WTC11 (cell line): Measurements from ENCODE around the gene IKBKG. TPM values are rescaled to one million over a fixed set of nuclear protein-coding genes. Genes with fewer than 3 reads are reported as not detected.

ENCODE experiments used
- ATAC-seq: fragments of 200-7000 bp; cut with Tn5 transposase; 2 replicates; pipeline ENCODE4 v1.10.0; 2021; ENCODE audit warnings: mild to moderate bottlenecking, moderate library complexity
- CTCF ChIA-PET: fragments of 300-600 bp; sonication (Branson Sonifier 250); formaldehyde crosslinking; loops from one replicate; lab custom pipeline; 2021; ENCODE audit warnings: antibody characterized with exemption; lab: Charles Lee
- POLR2A ChIA-PET: fragments of 350-600 bp; sonication (Branson Sonifier 250); formaldehyde crosslinking; loops from one replicate; lab custom pipeline; 2021; ENCODE audit warnings: antibody characterized with exemption; lab: Charles Lee
- DNase-seq: peaks from one replicate; pipeline ENCODE4 v3.0.0; 2021; ENCODE audit warnings: low spot score
- H3K27ac Mint-ChIP-seq: 2 replicates; pipeline ENCODE4 v1.8.0; 2021; ENCODE audit warnings: mixed read lengths
- H3K27me3 Mint-ChIP-seq: 2 replicates; pipeline ENCODE4 v1.8.0; 2021; ENCODE audit warnings: low read depth, mild to moderate bottlenecking, moderate library complexity, mixed read lengths
- H3K36me3 Mint-ChIP-seq: 2 replicates; pipeline ENCODE4 v1.8.0; 2021; ENCODE audit warnings: mixed read lengths
- H3K4me1 Mint-ChIP-seq: 2 replicates; pipeline ENCODE4 v1.8.0; 2022; ENCODE audit warnings: mixed read lengths
- H3K4me3 Mint-ChIP-seq: 2 replicates; pipeline ENCODE4 v1.8.0; 2021; ENCODE audit warnings: mild to moderate bottlenecking, moderate library complexity, mixed read lengths
- H3K9me3 Mint-ChIP-seq: 2 replicates; pipeline ENCODE4 v1.8.0; 2021; ENCODE audit warnings: mixed read lengths
- ELF4 ChIP-seq: sonication (generic); formaldehyde crosslinking; IDR thresholded peaks from 2 replicates; pipeline ENCODE4 v1.8.1; 2022; ENCODE audit warnings: low read depth, mild to moderate bottlenecking, moderate library complexity, missing genetic modification reagents
- IRF2 ChIP-seq: sonication (generic); formaldehyde crosslinking; IDR thresholded peaks from 2 replicates; pipeline ENCODE4 v1.8.0; 2022; ENCODE audit warnings: low read depth, missing genetic modification reagents, borderline replicate concordance
- NFATC4 ChIP-seq: fragments of 250-450 bp; sonication (Bioruptor Pico); IDR thresholded peaks from 2 replicates; pipeline ENCODE4 v1.9.0; 2021; ENCODE audit warnings: mild to moderate bottlenecking
- NR1H2 ChIP-seq: sonication (generic); formaldehyde crosslinking; IDR thresholded peaks from 2 replicates; pipeline ENCODE4 v1.9.0; 2021; ENCODE audit warnings: mild to moderate bottlenecking, moderate library complexity, missing genetic modification reagents
- TP53 ChIP-seq: sonication (generic); formaldehyde crosslinking; IDR thresholded peaks from 2 replicates; pipeline ENCODE4 v1.8.1; 2023; ENCODE audit warnings: mild to moderate bottlenecking, missing genetic modification reagents
- ZNF423 ChIP-seq: fragments of 250-450 bp; sonication (Bioruptor Pico); IDR thresholded peaks from 2 replicates; pipeline ENCODE4 v2.1.2; 2022; ENCODE audit warnings: mild to moderate bottlenecking, moderate library complexity
- ZNF671 ChIP-seq: fragments of 250-450 bp; sonication (Bioruptor Pico); IDR thresholded peaks from 2 replicates; pipeline ENCODE4 v1.8.0; 2021; ENCODE audit warnings: mild to moderate bottlenecking
- total RNA-seq: library from RNA; stranded (reverse); gene quantifications from 3 replicates; pipeline ENCODE4 v1.2.3, GENCODE V29; 2021
- TF ChIP-seq, protein P1 (sequence below): sonication (generic); formaldehyde crosslinking; IDR thresholded peaks from 2 replicates; pipeline ENCODE4 v1.8.1; 2023; ENCODE audit warnings: mild to moderate bottlenecking, missing genetic modification reagents, moderate library complexity
- TF ChIP-seq, protein P2 (sequence below): sonication (generic); formaldehyde crosslinking; IDR thresholded peaks from 2 replicates; pipeline ENCODE4 v1.8.1; 2022; ENCODE audit warnings: low read depth, missing genetic modification reagents, borderline replicate concordance
- TF ChIP-seq, protein P3 (sequence below): sonication (generic); formaldehyde crosslinking; IDR thresholded peaks from 2 replicates; pipeline ENCODE4 v1.8.1; 2023; ENCODE audit warnings: mild to moderate bottlenecking, missing genetic modification reagents
- TF ChIP-seq, protein P4 (sequence below): sonication (generic); formaldehyde crosslinking; conservative IDR thresholded peaks from 2 replicates; pipeline ENCODE4 v1.8.1; 2023; ENCODE audit warnings: mild to moderate bottlenecking, low read depth, missing genetic modification reagents, moderate library complexity
- TF ChIP-seq, protein P5 (sequence below): fragments of 250-450 bp; sonication (Bioruptor Pico); IDR thresholded peaks from 2 replicates; pipeline ENCODE4 v1.9.0; 2021; ENCODE audit warnings: mild to moderate bottlenecking, borderline replicate concordance
- TF ChIP-seq, protein P6 (sequence below): fragments of 250-450 bp; sonication (Bioruptor Pico); IDR thresholded peaks from 2 replicates; pipeline ENCODE4 v2.1.2; 2022; ENCODE audit warnings: mild to moderate bottlenecking, moderate library complexity
- TF ChIP-seq, protein P7 (sequence below): fragments of 250-450 bp; sonication (Bioruptor Pico); IDR thresholded peaks from 2 replicates; pipeline ENCODE4 v1.9.0; 2021; ENCODE audit warnings: mild to moderate bottlenecking
- TF ChIP-seq, protein P8 (sequence below): sonication (generic); formaldehyde crosslinking; IDR thresholded peaks from 2 replicates; pipeline ENCODE4 v1.8.1; 2023; ENCODE audit warnings: mild to moderate bottlenecking, moderate library complexity, missing genetic modification reagents
- TF ChIP-seq, protein P9 (sequence below): sonication (generic); formaldehyde crosslinking; IDR thresholded peaks from 2 replicates; pipeline ENCODE4 v1.8.1; 2022; ENCODE audit warnings: mild to moderate bottlenecking, moderate library complexity, missing genetic modification reagents

The IKBKG gene
- total RNA-seq, 1 experiment from 2014 or later, result 29.1 TPM

DNA sequence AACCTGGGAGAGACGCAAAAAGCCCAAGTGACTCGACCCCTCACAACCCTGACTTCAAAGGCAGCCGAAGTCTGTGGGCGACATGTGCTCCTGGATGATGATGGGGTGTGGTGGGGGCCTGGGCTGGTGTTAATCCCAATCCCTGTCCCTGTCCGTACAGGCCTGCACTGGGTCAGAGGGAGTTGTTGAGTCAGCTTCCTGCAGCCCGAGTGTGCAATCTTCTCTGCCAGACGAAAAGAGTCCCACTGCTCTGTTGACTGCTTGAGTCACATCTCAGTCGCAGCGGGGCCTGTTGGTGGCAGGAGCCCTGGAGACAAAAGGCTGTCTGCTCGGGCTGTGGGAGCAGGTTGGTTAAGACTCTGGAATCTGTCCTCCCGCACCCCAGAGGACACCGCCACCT is 41.7 kb upstream of the IKBKG start:
- DNase-seq, result no peak
- Mint-ChIP-seq H3K4me3 (no peak overlapping the region), H3K4me1 (no peaks in the 10 kb centered on the region), H3K27me3 (peaks cover 2% of the 10 kb centered on the region; the same call in 1 of the 2 replicates), H3K36me3 (peaks cover 11% of the 10 kb centered on the region), H3K27ac (no peak overlapping the region), H3K9me3 (no peaks in the 10 kb centered on the region)
- TF ChIP-seq, protein P1, sequence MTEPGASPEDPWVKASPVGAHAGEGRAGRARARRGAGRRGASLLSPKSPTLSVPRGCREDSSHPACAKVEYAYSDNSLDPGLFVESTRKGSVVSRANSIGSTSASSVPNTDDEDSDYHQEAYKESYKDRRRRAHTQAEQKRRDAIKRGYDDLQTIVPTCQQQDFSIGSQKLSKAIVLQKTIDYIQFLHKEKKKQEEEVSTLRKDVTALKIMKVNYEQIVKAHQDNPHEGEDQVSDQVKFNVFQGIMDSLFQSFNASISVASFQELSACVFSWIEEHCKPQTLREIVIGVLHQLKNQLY (CRISPR knock-in tag), result no peak
- POLR2A ChIA-PET, result no interaction called here
- no peak for ATAC-seq
- CTCF ChIA-PET, result no interaction called here

DNA sequence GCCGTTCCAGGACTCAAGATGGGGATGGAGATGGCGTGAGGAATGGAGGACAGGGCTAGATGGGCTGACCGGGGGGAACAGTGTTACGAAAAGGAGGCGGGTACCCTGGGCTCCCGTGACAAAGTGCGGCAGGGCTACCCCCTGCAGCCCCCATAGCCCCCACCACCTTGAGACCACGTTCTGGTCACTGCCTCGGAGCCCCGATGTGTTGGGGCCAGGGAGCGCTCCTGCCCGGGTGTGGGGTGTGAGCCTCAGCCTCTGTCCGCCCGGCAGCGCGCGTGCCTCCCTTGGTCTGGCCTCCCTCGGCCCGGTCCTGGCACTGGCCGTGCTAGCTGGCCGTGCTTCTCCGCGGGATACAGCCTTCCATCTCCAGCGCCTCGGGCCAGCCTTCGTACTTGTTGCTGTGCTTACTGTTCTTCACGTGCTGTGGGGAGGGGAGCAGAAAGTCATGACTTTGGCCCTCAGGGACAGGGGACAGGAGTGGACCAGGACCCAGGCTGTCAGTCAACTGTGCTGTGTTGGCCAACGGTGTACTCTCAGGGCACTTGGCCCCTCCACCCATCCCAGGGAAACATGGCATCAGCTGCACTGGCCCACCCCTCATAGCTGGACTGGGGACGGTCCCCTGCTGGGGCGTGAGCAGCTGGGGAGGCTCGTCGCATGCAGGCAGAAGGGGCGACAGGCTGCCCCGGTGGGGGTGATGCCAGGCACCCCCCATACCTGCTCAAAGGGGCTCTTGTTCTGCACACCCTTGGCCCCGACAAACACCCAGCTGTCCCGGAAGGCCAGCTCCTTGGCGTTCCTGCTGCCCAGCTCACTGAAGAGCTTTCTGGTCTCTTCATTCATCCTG is 40.7 kb upstream of the IKBKG start:
- POLR2A ChIA-PET, result no interaction called here
- H3K27me3 Mint-ChIP-seq, result no peaks in the 10 kb centered on the region
- no peaks in the 10 kb centered on the region for H3K9me3 Mint-ChIP-seq
- no peak overlapping the region for H3K4me3 Mint-ChIP-seq
- ATAC-seq (no peak), DNase-seq (no peak)
- peaks cover 15% of the 10 kb centered on the region for H3K36me3 Mint-ChIP-seq
- no peaks in the 10 kb centered on the region for H3K4me1 Mint-ChIP-seq
- H3K27ac Mint-ChIP-seq, result no peak overlapping the region
- CTCF ChIA-PET, result no interaction called here
- TF ChIP-seq ZNF671 (CRISPR knock-in tag) (no peak), IRF2 (CRISPR knock-in tag) (no peak), ELF4 (CRISPR knock-in tag) (no peak), NR1H2 (CRISPR knock-in tag) (no peak), TP53 (CRISPR knock-in tag) (no peak), ZNF423 (CRISPR knock-in tag) (no peak), NFATC4 (CRISPR knock-in tag) (no peak)
- TF ChIP-seq, protein P2, sequence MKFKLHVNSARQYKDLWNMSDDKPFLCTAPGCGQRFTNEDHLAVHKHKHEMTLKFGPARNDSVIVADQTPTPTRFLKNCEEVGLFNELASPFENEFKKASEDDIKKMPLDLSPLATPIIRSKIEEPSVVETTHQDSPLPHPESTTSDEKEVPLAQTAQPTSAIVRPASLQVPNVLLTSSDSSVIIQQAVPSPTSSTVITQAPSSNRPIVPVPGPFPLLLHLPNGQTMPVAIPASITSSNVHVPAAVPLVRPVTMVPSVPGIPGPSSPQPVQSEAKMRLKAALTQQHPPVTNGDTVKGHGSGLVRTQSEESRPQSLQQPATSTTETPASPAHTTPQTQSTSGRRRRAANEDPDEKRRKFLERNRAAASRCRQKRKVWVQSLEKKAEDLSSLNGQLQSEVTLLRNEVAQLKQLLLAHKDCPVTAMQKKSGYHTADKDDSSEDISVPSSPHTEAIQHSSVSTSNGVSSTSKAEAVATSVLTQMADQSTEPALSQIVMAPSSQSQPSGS, result no peak
- TF ChIP-seq, protein P3, sequence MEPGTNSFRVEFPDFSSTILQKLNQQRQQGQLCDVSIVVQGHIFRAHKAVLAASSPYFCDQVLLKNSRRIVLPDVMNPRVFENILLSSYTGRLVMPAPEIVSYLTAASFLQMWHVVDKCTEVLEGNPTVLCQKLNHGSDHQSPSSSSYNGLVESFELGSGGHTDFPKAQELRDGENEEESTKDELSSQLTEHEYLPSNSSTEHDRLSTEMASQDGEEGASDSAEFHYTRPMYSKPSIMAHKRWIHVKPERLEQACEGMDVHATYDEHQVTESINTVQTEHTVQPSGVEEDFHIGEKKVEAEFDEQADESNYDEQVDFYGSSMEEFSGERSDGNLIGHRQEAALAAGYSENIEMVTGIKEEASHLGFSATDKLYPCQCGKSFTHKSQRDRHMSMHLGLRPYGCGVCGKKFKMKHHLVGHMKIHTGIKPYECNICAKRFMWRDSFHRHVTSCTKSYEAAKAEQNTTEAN (CRISPR knock-in tag), result no peak
- TF ChIP-seq, protein P4, sequence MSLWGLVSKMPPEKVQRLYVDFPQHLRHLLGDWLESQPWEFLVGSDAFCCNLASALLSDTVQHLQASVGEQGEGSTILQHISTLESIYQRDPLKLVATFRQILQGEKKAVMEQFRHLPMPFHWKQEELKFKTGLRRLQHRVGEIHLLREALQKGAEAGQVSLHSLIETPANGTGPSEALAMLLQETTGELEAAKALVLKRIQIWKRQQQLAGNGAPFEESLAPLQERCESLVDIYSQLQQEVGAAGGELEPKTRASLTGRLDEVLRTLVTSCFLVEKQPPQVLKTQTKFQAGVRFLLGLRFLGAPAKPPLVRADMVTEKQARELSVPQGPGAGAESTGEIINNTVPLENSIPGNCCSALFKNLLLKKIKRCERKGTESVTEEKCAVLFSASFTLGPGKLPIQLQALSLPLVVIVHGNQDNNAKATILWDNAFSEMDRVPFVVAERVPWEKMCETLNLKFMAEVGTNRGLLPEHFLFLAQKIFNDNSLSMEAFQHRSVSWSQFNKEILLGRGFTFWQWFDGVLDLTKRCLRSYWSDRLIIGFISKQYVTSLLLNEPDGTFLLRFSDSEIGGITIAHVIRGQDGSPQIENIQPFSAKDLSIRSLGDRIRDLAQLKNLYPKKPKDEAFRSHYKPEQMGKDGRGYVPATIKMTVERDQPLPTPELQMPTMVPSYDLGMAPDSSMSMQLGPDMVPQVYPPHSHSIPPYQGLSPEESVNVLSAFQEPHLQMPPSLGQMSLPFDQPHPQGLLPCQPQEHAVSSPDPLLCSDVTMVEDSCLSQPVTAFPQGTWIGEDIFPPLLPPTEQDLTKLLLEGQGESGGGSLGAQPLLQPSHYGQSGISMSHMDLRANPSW (CRISPR knock-in tag), result no peak
- TF ChIP-seq, protein P5, sequence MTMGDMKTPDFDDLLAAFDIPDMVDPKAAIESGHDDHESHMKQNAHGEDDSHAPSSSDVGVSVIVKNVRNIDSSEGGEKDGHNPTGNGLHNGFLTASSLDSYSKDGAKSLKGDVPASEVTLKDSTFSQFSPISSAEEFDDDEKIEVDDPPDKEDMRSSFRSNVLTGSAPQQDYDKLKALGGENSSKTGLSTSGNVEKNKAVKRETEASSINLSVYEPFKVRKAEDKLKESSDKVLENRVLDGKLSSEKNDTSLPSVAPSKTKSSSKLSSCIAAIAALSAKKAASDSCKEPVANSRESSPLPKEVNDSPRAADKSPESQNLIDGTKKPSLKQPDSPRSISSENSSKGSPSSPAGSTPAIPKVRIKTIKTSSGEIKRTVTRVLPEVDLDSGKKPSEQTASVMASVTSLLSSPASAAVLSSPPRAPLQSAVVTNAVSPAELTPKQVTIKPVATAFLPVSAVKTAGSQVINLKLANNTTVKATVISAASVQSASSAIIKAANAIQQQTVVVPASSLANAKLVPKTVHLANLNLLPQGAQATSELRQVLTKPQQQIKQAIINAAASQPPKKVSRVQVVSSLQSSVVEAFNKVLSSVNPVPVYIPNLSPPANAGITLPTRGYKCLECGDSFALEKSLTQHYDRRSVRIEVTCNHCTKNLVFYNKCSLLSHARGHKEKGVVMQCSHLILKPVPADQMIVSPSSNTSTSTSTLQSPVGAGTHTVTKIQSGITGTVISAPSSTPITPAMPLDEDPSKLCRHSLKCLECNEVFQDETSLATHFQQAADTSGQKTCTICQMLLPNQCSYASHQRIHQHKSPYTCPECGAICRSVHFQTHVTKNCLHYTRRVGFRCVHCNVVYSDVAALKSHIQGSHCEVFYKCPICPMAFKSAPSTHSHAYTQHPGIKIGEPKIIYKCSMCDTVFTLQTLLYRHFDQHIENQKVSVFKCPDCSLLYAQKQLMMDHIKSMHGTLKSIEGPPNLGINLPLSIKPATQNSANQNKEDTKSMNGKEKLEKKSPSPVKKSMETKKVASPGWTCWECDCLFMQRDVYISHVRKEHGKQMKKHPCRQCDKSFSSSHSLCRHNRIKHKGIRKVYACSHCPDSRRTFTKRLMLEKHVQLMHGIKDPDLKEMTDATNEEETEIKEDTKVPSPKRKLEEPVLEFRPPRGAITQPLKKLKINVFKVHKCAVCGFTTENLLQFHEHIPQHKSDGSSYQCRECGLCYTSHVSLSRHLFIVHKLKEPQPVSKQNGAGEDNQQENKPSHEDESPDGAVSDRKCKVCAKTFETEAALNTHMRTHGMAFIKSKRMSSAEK (CRISPR knock-in tag), result no peak
- TF ChIP-seq, protein P6, sequence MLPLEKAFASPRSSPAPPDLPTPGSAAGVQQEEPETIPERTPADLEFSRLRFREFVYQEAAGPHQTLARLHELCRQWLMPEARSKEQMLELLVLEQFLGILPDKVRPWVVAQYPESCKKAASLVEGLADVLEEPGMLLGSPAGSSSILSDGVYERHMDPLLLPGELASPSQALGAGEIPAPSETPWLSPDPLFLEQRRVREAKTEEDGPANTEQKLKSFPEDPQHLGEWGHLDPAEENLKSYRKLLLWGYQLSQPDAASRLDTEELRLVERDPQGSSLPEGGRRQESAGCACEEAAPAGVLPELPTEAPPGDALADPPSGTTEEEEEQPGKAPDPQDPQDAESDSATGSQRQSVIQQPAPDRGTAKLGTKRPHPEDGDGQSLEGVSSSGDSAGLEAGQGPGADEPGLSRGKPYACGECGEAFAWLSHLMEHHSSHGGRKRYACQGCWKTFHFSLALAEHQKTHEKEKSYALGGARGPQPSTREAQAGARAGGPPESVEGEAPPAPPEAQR (CRISPR knock-in tag), result no peak
- TF ChIP-seq, protein P7, sequence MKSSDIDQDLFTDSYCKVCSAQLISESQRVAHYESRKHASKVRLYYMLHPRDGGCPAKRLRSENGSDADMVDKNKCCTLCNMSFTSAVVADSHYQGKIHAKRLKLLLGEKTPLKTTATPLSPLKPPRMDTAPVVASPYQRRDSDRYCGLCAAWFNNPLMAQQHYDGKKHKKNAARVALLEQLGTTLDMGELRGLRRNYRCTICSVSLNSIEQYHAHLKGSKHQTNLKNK (CRISPR knock-in tag), result no peak
- TF ChIP-seq, protein P8, sequence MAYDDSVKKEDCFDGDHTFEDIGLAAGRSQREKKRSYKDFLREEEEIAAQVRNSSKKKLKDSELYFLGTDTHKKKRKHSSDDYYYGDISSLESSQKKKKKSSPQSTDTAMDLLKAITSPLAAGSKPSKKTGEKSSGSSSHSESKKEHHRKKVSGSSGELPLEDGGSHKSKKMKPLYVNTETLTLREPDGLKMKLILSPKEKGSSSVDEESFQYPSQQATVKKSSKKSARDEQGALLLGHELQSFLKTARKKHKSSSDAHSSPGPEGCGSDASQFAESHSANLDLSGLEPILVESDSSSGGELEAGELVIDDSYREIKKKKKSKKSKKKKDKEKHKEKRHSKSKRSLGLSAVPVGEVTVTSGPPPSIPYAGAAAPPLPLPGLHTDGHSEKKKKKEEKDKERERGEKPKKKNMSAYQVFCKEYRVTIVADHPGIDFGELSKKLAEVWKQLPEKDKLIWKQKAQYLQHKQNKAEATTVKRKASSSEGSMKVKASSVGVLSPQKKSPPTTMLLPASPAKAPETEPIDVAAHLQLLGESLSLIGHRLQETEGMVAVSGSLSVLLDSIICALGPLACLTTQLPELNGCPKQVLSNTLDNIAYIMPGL (CRISPR knock-in tag), result no peak
- TF ChIP-seq, protein P9, sequence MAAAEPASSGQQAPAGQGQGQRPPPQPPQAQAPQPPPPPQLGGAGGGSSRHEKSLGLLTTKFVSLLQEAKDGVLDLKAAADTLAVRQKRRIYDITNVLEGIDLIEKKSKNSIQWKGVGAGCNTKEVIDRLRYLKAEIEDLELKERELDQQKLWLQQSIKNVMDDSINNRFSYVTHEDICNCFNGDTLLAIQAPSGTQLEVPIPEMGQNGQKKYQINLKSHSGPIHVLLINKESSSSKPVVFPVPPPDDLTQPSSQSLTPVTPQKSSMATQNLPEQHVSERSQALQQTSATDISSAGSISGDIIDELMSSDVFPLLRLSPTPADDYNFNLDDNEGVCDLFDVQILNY, result no peak
